ENCODE data around the gene SHB.

DNA sequence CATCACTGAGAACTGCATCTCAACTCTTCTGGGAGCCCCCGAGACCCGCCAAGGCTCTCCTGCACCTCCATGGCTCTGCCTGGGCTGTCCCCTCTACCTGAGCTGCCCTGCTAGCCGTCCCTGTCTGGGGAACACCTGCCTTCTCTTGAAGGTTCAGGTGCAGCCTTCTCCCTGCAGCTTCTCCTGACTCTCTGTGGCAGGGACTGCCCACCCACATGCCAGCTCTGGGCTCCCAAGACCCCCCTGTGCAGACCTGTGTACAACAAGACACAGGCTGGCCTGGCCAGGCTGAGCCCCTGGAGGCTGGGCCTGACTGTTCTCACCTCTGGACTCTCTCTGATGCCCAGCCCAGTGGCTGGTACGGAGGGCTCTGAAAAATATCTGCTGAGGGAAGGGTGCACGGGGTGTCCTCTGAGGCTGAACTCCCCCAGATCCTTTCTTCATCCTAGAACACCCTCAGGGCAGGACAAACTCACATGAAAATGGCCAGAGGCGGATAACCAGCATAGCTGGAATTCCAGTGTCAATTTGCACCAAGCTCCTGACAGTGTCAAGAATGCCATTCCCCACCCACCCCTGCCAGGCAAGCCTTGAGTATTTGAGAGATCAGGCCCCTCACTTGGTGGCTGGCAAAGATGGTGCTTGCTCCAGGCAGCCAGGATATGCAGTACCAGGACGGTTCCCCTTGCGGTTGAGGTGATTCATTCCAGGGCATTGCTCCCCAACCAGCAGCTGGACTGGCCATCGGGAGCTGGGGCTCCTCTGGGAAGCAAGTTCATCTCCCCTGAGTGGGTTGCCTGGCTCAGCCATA is 124.2 kb downstream of the SHB start:
- TF ChIP-seq CTCF (IDR thresholded peaks at IDR 0.05) (no peak), POLR2A (IDR thresholded peaks at IDR 0.05) (no peak)

Measured in body of pancreas (tissue), 4 donors.